WTC11 (cell line): ENCODE data around the gene PPP6R3. TPM values are rescaled to one million over a fixed set of nuclear protein-coding genes. Genes with fewer than 3 reads are reported as not detected.
A peak's percentile ranks its signal among the peaks of the same experiment; 100 is the strongest.

Experiments
- ATAC-seq: fragments of 200-7000 bp; cut with Tn5 transposase; 2 replicates; pipeline ENCODE4 v1.10.0; 2021; ENCODE audit warnings: mild to moderate bottlenecking, moderate library complexity
- CTCF ChIA-PET: fragments of 300-600 bp; sonication (Branson Sonifier 250); formaldehyde crosslinking; loops from one replicate; lab custom pipeline; 2021; ENCODE audit warnings: antibody characterized with exemption; lab: Charles Lee
- POLR2A ChIA-PET: fragments of 350-600 bp; sonication (Branson Sonifier 250); formaldehyde crosslinking; loops from one replicate; lab custom pipeline; 2021; ENCODE audit warnings: antibody characterized with exemption; lab: Charles Lee
- DNase-seq: peaks from one replicate; pipeline ENCODE4 v3.0.0; 2021; ENCODE audit warnings: low spot score
- H3K27ac Mint-ChIP-seq: 2 replicates; pipeline ENCODE4 v1.8.0; 2021; ENCODE audit warnings: mixed read lengths
- H3K27me3 Mint-ChIP-seq: 2 replicates; pipeline ENCODE4 v1.8.0; 2021; ENCODE audit warnings: low read depth, mild to moderate bottlenecking, moderate library complexity, mixed read lengths
- H3K36me3 Mint-ChIP-seq: 2 replicates; pipeline ENCODE4 v1.8.0; 2021; ENCODE audit warnings: mixed read lengths
- H3K4me1 Mint-ChIP-seq: 2 replicates; pipeline ENCODE4 v1.8.0; 2022; ENCODE audit warnings: mixed read lengths
- H3K4me3 Mint-ChIP-seq: 2 replicates; pipeline ENCODE4 v1.8.0; 2021; ENCODE audit warnings: mild to moderate bottlenecking, moderate library complexity, mixed read lengths
- H3K9me3 Mint-ChIP-seq: 2 replicates; pipeline ENCODE4 v1.8.0; 2021; ENCODE audit warnings: mixed read lengths
- ATF1 ChIP-seq: sonication (generic); formaldehyde crosslinking; IDR thresholded peaks from 2 replicates; pipeline ENCODE4 v1.8.1; 2023; ENCODE audit warnings: mild to moderate bottlenecking, moderate library complexity, missing genetic modification reagents
- FOXK1 ChIP-seq: sonication (generic); formaldehyde crosslinking; IDR thresholded peaks from 2 replicates; pipeline ENCODE4 v1.8.0; 2022; ENCODE audit warnings: mild to moderate bottlenecking, moderate library complexity, missing genetic modification reagents
- FOXP1 ChIP-seq: sonication (generic); formaldehyde crosslinking; IDR thresholded peaks from 2 replicates; pipeline ENCODE4 v1.8.0; 2022; ENCODE audit warnings: missing genetic modification reagents, mild to moderate bottlenecking, moderate library complexity, borderline replicate concordance
- GTF2I ChIP-seq: fragments of 250-450 bp; sonication (Bioruptor Pico); conservative IDR thresholded peaks from 2 replicates; pipeline ENCODE4 v1.4.0; 2021; ENCODE audit warnings: mild to moderate bottlenecking
- IRF2 ChIP-seq: sonication (generic); formaldehyde crosslinking; IDR thresholded peaks from 2 replicates; pipeline ENCODE4 v1.8.0; 2022; ENCODE audit warnings: low read depth, missing genetic modification reagents, borderline replicate concordance
- TCF7 ChIP-seq: sonication (generic); formaldehyde crosslinking; IDR thresholded peaks from 2 replicates; pipeline ENCODE4 v1.8.0; 2022; ENCODE audit warnings: mild to moderate bottlenecking, low read depth, missing genetic modification reagents, moderate library complexity
- TEAD1 ChIP-seq: sonication (generic); formaldehyde crosslinking; IDR thresholded peaks from 2 replicates; pipeline ENCODE4 v1.8.0; 2022; ENCODE audit warnings: mild to moderate bottlenecking, missing genetic modification reagents
- TEAD4 ChIP-seq: sonication (generic); formaldehyde crosslinking; IDR thresholded peaks from 2 replicates; pipeline ENCODE4 v1.8.0; 2022; ENCODE audit warnings: mild to moderate bottlenecking, missing genetic modification reagents
- ZNF121 ChIP-seq: sonication (generic); formaldehyde crosslinking; IDR thresholded peaks from 2 replicates; pipeline ENCODE4 v1.8.0; 2023; ENCODE audit warnings: missing genetic modification reagents
- ZNF138 ChIP-seq: sonication (generic); formaldehyde crosslinking; conservative IDR thresholded peaks from 2 replicates; pipeline ENCODE4 v1.8.1; 2022; ENCODE audit warnings: mild to moderate bottlenecking, moderate library complexity, missing genetic modification reagents
- ZNF317 ChIP-seq: sonication (generic); formaldehyde crosslinking; IDR thresholded peaks from 2 replicates; pipeline ENCODE4 v1.8.1; 2023; ENCODE audit warnings: low read depth, mild to moderate bottlenecking, moderate library complexity, missing genetic modification reagents, borderline replicate concordance
- total RNA-seq: library from RNA; stranded (reverse); gene quantifications from 3 replicates; pipeline ENCODE4 v1.2.3, GENCODE V29; 2021
- TF ChIP-seq, protein P1 (sequence below): sonication (generic); formaldehyde crosslinking; IDR thresholded peaks from 2 replicates; pipeline ENCODE4 v1.8.1; 2023; ENCODE audit warnings: mild to moderate bottlenecking, missing genetic modification reagents
- TF ChIP-seq, protein P2 (sequence below): sonication (generic); formaldehyde crosslinking; IDR thresholded peaks from 2 replicates; pipeline ENCODE4 v1.8.0; 2022; ENCODE audit warnings: missing genetic modification reagents
- TF ChIP-seq, protein P3 (sequence below): fragments of 250-450 bp; sonication (Bioruptor Pico); IDR thresholded peaks from 2 replicates; pipeline ENCODE4 v1.9.0; 2021; ENCODE audit warnings: mild to moderate bottlenecking, borderline replicate concordance
- TF ChIP-seq, protein P4 (sequence below): sonication (generic); formaldehyde crosslinking; IDR thresholded peaks from 2 replicates; pipeline ENCODE4 v1.8.1; 2023; ENCODE audit warnings: mild to moderate bottlenecking, moderate library complexity, missing genetic modification reagents
- TF ChIP-seq, protein P5 (sequence below): sonication (generic); formaldehyde crosslinking; conservative IDR thresholded peaks from 2 replicates; pipeline ENCODE4 v1.8.1; 2023; ENCODE audit warnings: mild to moderate bottlenecking, low read depth, missing genetic modification reagents, moderate library complexity
- TF ChIP-seq, protein P6 (sequence below): sonication (generic); formaldehyde crosslinking; IDR thresholded peaks from 2 replicates; pipeline ENCODE4 v1.8.1; 2022; ENCODE audit warnings: low read depth, missing genetic modification reagents, borderline replicate concordance
- TF ChIP-seq, protein P7 (sequence below): sonication (generic); formaldehyde crosslinking; IDR thresholded peaks from 2 replicates; pipeline ENCODE4 v1.8.1; 2023; ENCODE audit warnings: mild to moderate bottlenecking, missing genetic modification reagents, moderate library complexity
- TF ChIP-seq, protein P8 (sequence below): fragments of 250-450 bp; sonication (Bioruptor Pico); IDR thresholded peaks from 2 replicates; pipeline ENCODE4 v1.9.0; 2021; ENCODE audit warnings: mild to moderate bottlenecking

PPP6R3 gene
- total RNA-seq, 1 experiment from 2014 or later: 138 TPM

DNA sequence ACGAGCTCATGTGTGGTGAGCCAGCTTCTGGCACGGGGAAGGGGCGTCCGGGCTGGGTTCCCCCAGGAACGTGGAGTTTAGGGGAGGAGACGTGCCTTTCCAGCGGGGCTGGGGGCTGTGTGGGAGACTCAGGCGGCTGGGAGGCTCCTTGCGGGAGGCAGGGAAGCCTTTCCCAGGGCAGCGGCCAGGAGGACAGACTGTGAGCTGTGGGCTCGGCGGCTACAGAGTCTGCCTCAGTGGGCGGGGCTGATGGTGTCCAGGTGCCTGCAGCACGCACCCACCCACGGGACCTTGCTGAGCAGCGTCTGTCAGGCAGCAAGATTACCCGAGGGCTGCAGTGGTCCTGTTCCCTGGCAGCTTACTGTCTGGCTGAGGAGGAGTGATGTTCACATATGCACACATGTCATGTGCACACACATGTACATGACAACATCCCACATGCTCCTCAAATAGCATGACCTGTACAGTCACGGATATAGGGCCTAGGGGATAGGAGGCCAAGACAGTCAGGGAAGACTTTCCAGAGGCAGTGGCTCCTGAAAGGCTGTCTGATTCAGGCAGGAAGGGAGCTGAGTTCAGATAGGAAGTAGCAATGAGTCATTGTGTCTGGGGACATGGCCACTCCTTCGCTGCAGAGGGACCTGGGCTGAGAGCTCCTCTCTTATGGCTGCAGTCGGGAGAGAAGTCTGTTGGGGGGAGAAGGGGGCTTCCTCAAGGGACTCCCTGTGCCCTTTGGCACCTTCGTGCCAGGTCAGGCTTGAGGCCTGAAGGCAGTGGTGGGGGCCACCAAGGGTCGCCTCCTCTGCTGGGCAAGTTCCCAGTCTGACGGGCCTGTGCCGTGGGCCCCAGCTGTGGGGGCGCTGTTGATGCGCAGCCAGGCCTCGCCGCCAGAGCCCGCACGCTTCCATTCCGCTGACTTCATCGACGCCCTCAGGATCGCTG is 23.3 kb upstream of the PPP6R3 start:
- Mint-ChIP-seq H3K9me3 (no peaks in the 10 kb centered on the region), H3K4me1 (peaks cover 18% of the 10 kb centered on the region), H3K27ac (0 out of 2 replicates have a peak overlapping the region, but pooled peaks have one; percentile 47), H3K36me3 (peaks cover 8% of the 10 kb centered on the region; the same call in 1 of the 2 replicates), H3K4me3 (no peak overlapping the region), H3K27me3 (no peaks in the 10 kb centered on the region)
- POLR2A ChIA-PET: no interaction called here
- no peak for TF ChIP-seq ZNF317
- TF ChIP-seq, protein P1, sequence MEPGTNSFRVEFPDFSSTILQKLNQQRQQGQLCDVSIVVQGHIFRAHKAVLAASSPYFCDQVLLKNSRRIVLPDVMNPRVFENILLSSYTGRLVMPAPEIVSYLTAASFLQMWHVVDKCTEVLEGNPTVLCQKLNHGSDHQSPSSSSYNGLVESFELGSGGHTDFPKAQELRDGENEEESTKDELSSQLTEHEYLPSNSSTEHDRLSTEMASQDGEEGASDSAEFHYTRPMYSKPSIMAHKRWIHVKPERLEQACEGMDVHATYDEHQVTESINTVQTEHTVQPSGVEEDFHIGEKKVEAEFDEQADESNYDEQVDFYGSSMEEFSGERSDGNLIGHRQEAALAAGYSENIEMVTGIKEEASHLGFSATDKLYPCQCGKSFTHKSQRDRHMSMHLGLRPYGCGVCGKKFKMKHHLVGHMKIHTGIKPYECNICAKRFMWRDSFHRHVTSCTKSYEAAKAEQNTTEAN (CRISPR knock-in tag): no peak
- TF ChIP-seq TCF7: no peak
- TF ChIP-seq, protein P2, sequence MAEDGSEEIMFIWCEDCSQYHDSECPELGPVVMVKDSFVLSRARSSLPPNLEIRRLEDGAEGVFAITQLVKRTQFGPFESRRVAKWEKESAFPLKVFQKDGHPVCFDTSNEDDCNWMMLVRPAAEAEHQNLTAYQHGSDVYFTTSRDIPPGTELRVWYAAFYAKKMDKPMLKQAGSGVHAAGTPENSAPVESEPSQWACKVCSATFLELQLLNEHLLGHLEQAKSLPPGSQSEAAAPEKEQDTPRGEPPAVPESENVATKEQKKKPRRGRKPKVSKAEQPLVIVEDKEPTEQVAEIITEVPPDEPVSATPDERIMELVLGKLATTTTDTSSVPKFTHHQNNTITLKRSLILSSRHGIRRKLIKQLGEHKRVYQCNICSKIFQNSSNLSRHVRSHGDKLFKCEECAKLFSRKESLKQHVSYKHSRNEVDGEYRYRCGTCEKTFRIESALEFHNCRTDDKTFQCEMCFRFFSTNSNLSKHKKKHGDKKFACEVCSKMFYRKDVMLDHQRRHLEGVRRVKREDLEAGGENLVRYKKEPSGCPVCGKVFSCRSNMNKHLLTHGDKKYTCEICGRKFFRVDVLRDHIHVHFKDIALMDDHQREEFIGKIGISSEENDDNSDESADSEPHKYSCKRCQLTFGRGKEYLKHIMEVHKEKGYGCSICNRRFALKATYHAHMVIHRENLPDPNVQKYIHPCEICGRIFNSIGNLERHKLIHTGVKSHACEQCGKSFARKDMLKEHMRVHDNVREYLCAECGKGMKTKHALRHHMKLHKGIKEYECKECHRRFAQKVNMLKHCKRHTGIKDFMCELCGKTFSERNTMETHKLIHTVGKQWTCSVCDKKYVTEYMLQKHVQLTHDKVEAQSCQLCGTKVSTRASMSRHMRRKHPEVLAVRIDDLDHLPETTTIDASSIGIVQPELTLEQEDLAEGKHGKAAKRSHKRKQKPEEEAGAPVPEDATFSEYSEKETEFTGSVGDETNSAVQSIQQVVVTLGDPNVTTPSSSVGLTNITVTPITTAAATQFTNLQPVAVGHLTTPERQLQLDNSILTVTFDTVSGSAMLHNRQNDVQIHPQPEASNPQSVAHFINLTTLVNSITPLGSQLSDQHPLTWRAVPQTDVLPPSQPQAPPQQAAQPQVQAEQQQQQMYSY (CRISPR knock-in tag): no peak
- TF ChIP-seq TEAD4: no peak
- TF ChIP-seq FOXK1 (CRISPR knock-in tag): no peak
- TF ChIP-seq TEAD1 (CRISPR knock-in tag): no peak
- TF ChIP-seq, protein P3, sequence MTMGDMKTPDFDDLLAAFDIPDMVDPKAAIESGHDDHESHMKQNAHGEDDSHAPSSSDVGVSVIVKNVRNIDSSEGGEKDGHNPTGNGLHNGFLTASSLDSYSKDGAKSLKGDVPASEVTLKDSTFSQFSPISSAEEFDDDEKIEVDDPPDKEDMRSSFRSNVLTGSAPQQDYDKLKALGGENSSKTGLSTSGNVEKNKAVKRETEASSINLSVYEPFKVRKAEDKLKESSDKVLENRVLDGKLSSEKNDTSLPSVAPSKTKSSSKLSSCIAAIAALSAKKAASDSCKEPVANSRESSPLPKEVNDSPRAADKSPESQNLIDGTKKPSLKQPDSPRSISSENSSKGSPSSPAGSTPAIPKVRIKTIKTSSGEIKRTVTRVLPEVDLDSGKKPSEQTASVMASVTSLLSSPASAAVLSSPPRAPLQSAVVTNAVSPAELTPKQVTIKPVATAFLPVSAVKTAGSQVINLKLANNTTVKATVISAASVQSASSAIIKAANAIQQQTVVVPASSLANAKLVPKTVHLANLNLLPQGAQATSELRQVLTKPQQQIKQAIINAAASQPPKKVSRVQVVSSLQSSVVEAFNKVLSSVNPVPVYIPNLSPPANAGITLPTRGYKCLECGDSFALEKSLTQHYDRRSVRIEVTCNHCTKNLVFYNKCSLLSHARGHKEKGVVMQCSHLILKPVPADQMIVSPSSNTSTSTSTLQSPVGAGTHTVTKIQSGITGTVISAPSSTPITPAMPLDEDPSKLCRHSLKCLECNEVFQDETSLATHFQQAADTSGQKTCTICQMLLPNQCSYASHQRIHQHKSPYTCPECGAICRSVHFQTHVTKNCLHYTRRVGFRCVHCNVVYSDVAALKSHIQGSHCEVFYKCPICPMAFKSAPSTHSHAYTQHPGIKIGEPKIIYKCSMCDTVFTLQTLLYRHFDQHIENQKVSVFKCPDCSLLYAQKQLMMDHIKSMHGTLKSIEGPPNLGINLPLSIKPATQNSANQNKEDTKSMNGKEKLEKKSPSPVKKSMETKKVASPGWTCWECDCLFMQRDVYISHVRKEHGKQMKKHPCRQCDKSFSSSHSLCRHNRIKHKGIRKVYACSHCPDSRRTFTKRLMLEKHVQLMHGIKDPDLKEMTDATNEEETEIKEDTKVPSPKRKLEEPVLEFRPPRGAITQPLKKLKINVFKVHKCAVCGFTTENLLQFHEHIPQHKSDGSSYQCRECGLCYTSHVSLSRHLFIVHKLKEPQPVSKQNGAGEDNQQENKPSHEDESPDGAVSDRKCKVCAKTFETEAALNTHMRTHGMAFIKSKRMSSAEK (CRISPR knock-in tag): no peak
- TF ChIP-seq, protein P4, sequence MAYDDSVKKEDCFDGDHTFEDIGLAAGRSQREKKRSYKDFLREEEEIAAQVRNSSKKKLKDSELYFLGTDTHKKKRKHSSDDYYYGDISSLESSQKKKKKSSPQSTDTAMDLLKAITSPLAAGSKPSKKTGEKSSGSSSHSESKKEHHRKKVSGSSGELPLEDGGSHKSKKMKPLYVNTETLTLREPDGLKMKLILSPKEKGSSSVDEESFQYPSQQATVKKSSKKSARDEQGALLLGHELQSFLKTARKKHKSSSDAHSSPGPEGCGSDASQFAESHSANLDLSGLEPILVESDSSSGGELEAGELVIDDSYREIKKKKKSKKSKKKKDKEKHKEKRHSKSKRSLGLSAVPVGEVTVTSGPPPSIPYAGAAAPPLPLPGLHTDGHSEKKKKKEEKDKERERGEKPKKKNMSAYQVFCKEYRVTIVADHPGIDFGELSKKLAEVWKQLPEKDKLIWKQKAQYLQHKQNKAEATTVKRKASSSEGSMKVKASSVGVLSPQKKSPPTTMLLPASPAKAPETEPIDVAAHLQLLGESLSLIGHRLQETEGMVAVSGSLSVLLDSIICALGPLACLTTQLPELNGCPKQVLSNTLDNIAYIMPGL (CRISPR knock-in tag): no peak
- TF ChIP-seq IRF2: no peak
- TF ChIP-seq, protein P5, sequence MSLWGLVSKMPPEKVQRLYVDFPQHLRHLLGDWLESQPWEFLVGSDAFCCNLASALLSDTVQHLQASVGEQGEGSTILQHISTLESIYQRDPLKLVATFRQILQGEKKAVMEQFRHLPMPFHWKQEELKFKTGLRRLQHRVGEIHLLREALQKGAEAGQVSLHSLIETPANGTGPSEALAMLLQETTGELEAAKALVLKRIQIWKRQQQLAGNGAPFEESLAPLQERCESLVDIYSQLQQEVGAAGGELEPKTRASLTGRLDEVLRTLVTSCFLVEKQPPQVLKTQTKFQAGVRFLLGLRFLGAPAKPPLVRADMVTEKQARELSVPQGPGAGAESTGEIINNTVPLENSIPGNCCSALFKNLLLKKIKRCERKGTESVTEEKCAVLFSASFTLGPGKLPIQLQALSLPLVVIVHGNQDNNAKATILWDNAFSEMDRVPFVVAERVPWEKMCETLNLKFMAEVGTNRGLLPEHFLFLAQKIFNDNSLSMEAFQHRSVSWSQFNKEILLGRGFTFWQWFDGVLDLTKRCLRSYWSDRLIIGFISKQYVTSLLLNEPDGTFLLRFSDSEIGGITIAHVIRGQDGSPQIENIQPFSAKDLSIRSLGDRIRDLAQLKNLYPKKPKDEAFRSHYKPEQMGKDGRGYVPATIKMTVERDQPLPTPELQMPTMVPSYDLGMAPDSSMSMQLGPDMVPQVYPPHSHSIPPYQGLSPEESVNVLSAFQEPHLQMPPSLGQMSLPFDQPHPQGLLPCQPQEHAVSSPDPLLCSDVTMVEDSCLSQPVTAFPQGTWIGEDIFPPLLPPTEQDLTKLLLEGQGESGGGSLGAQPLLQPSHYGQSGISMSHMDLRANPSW (CRISPR knock-in tag): no peak
- no peak for TF ChIP-seq ZNF121 (CRISPR knock-in tag)
- TF ChIP-seq GTF2I: no peak
- no peak for TF ChIP-seq ZNF138 (CRISPR knock-in tag)
- TF ChIP-seq ATF1 (CRISPR knock-in tag): no peak
- TF ChIP-seq, protein P6, sequence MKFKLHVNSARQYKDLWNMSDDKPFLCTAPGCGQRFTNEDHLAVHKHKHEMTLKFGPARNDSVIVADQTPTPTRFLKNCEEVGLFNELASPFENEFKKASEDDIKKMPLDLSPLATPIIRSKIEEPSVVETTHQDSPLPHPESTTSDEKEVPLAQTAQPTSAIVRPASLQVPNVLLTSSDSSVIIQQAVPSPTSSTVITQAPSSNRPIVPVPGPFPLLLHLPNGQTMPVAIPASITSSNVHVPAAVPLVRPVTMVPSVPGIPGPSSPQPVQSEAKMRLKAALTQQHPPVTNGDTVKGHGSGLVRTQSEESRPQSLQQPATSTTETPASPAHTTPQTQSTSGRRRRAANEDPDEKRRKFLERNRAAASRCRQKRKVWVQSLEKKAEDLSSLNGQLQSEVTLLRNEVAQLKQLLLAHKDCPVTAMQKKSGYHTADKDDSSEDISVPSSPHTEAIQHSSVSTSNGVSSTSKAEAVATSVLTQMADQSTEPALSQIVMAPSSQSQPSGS (CRISPR knock-in tag): no peak
- TF ChIP-seq, protein P7, sequence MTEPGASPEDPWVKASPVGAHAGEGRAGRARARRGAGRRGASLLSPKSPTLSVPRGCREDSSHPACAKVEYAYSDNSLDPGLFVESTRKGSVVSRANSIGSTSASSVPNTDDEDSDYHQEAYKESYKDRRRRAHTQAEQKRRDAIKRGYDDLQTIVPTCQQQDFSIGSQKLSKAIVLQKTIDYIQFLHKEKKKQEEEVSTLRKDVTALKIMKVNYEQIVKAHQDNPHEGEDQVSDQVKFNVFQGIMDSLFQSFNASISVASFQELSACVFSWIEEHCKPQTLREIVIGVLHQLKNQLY: no peak
- no peak for TF ChIP-seq FOXP1 (CRISPR knock-in tag)
- TF ChIP-seq, protein P8, sequence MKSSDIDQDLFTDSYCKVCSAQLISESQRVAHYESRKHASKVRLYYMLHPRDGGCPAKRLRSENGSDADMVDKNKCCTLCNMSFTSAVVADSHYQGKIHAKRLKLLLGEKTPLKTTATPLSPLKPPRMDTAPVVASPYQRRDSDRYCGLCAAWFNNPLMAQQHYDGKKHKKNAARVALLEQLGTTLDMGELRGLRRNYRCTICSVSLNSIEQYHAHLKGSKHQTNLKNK: no peak
- CTCF ChIA-PET: interaction anchor here (1.5 kb wide), 1 partner anchor 180 kb away, joined by 4 read pairs; no protein-coding TSS in a partner anchor
- DNase-seq: no peak
- no peak for ATAC-seq
